SK-N-SH treated with all-trans-retinoic acid at 6 μM for 48 hours (cell line): ENCODE results near the gene GOLGA6L26.
"Not testable (repeated sequence)": the region's sequence is repeated elsewhere in the genome, so short reads cannot be mapped to it uniquely, and the experiment has no call there.

Experiments
- TOX ChIP-seq: fragments of 250-450 bp; sonication (Bioruptor Pico); IDR thresholded peaks from 2 replicates; pipeline ENCODE4 v1.8.0; 2021; ENCODE audit warnings: mild to moderate bottlenecking, moderate library complexity, borderline replicate concordance
- TF ChIP-seq, protein P1 (sequence below): fragments of 250-450 bp; sonication (Bioruptor Pico); IDR thresholded peaks from 2 replicates; pipeline ENCODE4 v1.5.1; 2020; ENCODE audit warnings: low read depth, mild to moderate bottlenecking, moderate library complexity

- TF ChIP-seq TOX (CRISPR knock-in tag): not testable (repeated sequence)
- TF ChIP-seq, protein P1, sequence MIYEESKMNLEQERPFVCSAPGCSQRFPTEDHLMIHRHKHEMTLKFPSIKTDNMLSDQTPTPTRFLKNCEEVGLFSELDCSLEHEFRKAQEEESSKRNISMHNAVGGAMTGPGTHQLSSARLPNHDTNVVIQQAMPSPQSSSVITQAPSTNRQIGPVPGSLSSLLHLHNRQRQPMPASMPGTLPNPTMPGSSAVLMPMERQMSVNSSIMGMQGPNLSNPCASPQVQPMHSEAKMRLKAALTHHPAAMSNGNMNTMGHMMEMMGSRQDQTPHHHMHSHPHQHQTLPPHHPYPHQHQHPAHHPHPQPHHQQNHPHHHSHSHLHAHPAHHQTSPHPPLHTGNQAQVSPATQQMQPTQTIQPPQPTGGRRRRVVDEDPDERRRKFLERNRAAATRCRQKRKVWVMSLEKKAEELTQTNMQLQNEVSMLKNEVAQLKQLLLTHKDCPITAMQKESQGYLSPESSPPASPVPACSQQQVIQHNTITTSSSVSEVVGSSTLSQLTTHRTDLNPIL (CRISPR knock-in tag): not testable (repeated sequence)
Observed at GRCh38 chr15:23364261-23364660, 30.3 kb upstream of the GOLGA6L26 start.
